CD14-positive monocyte (primary cell): ENCODE results near the gene SLC5A12. TPM values are rescaled to one million over a fixed set of nuclear protein-coding genes. Genes with fewer than 3 reads are reported as not detected.

Experiments
- DNase-seq, 3 donors: peaks; one replicate each; pipeline ENCODE4 v3.0.0-alpha.2; 2011 to 2022
- H2AFZ ChIP-seq: 2 replicates; pipeline ENCODE4 v1.6.0; 2012; ENCODE audit warnings: mild to moderate bottlenecking, low read depth, low read length, inconsistent platforms; ENCODE audit not compliant: insufficient read depth, poor library complexity, severe bottlenecking
- H3K27ac ChIP-seq, 2 donors: 1 replicate in 1 of 2; 2 replicates in 1 of 2; pipeline ENCODE4 v1.5.1; 2012 to 2013; ENCODE audit warnings: low read length in 2 of 2, control low read depth in 1 of 2, inconsistent platforms in 1 of 2, low read depth in 1 of 2, mild to moderate bottlenecking in 1 of 2
- H3K27me3 ChIP-seq, 2 donors: one replicate each; pipeline versions ENCODE4 v1.6.0 to v1.6.1; 2011 to 2013; ENCODE audit warnings: low read length in 2 of 2; ENCODE audit not compliant: control insufficient read depth in 2 of 2, insufficient read depth in 2 of 2
- H3K36me3 ChIP-seq, 2 donors: replicated peaks in 1 of 2; 1 replicate in 1 of 2; 2 replicates in 1 of 2; pipeline versions ENCODE4 v1.5.1 to v1.6.1; 2012 to 2013; ENCODE audit warnings: low read length in 2 of 2, control low read depth in 1 of 2, inconsistent platforms in 1 of 2, mild to moderate bottlenecking in 1 of 2; ENCODE audit not compliant: insufficient read depth in 2 of 2, control insufficient read depth in 1 of 2
- H3K4me1 ChIP-seq, 2 donors: 1 replicate in 1 of 2; 2 replicates in 1 of 2; pipeline versions ENCODE4 v1.5.1 to v1.6.1; 2012 to 2013; ENCODE audit warnings: low read length in 2 of 2, control low read depth in 1 of 2, inconsistent platforms in 1 of 2, mild to moderate bottlenecking in 1 of 2, moderate library complexity in 1 of 2; ENCODE audit not compliant: insufficient read depth in 2 of 2, control insufficient read depth in 1 of 2
- H3K4me2 ChIP-seq: replicated peaks from 2 replicates; pipeline ENCODE3; 2012; ENCODE audit warnings: low read length, moderate library complexity, mild to moderate bottlenecking; ENCODE audit not compliant: poor library complexity, severe bottlenecking; ENCODE audit errors: extremely low read depth
- H3K4me3 ChIP-seq, 3 experiments: fragments of 200-600 bp in 1 of 3; sonication (generic) in 1 of 3; replicated peaks in 1 of 3; 1 replicate in 2 of 3; 2 replicates in 1 of 3; pipeline ENCODE4 v1.5.1; 2011 to 2013; ENCODE audit warnings: low read length in 3 of 3, mild to moderate bottlenecking in 3 of 3, control low read depth in 2 of 3, low read depth in 2 of 3, inconsistent platforms in 1 of 3, moderate library complexity in 1 of 3
- H3K79me2 ChIP-seq: 2 replicates; pipeline ENCODE4 v1.6.0; 2012; ENCODE audit warnings: mild to moderate bottlenecking, control low read depth, inconsistent platforms, low read length, moderate library complexity; ENCODE audit not compliant: insufficient read depth
- H3K9ac ChIP-seq: 2 replicates; pipeline ENCODE4 v1.6.0; 2017; ENCODE audit warnings: low read length, mild to moderate bottlenecking; ENCODE audit not compliant: insufficient read depth, poor library complexity, severe bottlenecking
- H3K9me3 ChIP-seq, 2 donors: replicated peaks in 1 of 2; 1 replicate in 1 of 2; 2 replicates in 1 of 2; pipeline versions ENCODE4 v1.5.1 to v1.6.1; 2012 to 2013; ENCODE audit warnings: low read length in 2 of 2, control low read depth in 1 of 2; ENCODE audit not compliant: control insufficient read depth in 1 of 2, insufficient read depth in 1 of 2
- H4K20me1 ChIP-seq: 2 replicates; pipeline ENCODE4 v1.6.0; 2012; ENCODE audit warnings: mild to moderate bottlenecking, low read length, control low read depth, moderate library complexity; ENCODE audit not compliant: insufficient read depth
- H3K27ac Mint-ChIP-seq, 7 donors: one replicate each; pipeline ENCODE4 v1.8.0; 2020; ENCODE audit warnings: mild to moderate bottlenecking in 7 of 7, mixed read lengths in 7 of 7, moderate library complexity in 6 of 7, inconsistent platforms in 2 of 7
- H3K27me3 Mint-ChIP-seq, 3 donors: one replicate each; pipeline ENCODE4 v1.8.0; 2021 to 2022; ENCODE audit warnings: low read depth in 3 of 3, mild to moderate bottlenecking in 3 of 3, mixed read lengths in 3 of 3, moderate library complexity in 3 of 3, inconsistent platforms in 1 of 3
- H3K36me3 Mint-ChIP-seq, 2 donors: one replicate each; pipeline ENCODE4 v1.8.0; 2020; ENCODE audit warnings: mixed read lengths in 2 of 2, inconsistent platforms in 1 of 2, mild to moderate bottlenecking in 1 of 2
- H3K4me1 Mint-ChIP-seq: one replicate; pipeline ENCODE4 v1.8.0; 2020; ENCODE audit warnings: mild to moderate bottlenecking, mixed read lengths
- H3K4me3 Mint-ChIP-seq, 2 donors: one replicate each; pipeline ENCODE4 v1.8.0; 2020; ENCODE audit warnings: mild to moderate bottlenecking in 2 of 2, mixed read lengths in 2 of 2, moderate library complexity in 1 of 2
- H3K9me3 Mint-ChIP-seq, 7 donors: one replicate each; pipeline ENCODE4 v1.8.0; 2020 to 2022; ENCODE audit warnings: mixed read lengths in 7 of 7, mild to moderate bottlenecking in 6 of 7, moderate library complexity in 6 of 7, inconsistent platforms in 2 of 7
- CTCF ChIP-seq: fragments of 200-600 bp; IDR thresholded peaks from one replicate; pipeline ENCODE4 v1.8.0; 2022; ENCODE audit warnings: antibody characterized with exemption, mild to moderate bottlenecking
- WGBS: methylation state at CpG from one replicate; pipeline ENCODE4 v1.1.5; 2013; ENCODE audit warnings: missing lambda C conversion rate; ENCODE audit not compliant: insufficient coverage; 5-methylcytosine and 5-hydroxymethylcytosine counted together
- intact Hi-C, 2 donors: fragments of 100-400 bp; cut with micrococcal nuclease; formaldehyde crosslinking; loops; one replicate each; pipeline versions ENCODE4 v1.15.0 to v1.15.1; 2023
- polyA plus RNA-seq, 3 donors: library from polyadenylated mRNA; depleted of rRNA in 1 of 3; unstranded in 2 of 3; stranded (reverse) in 1 of 3; fragments of 300-500 nt in 2 of 3; fragments of >200 nt in 1 of 3; fragmentation: Illumina TruSeq in 2 of 3; gene quantifications; 1 replicate in 2 of 3; 2 replicates in 1 of 3; pipeline ENCODE4 v1.2.3, GENCODE V29; 2012 to 2021

SLC5A12 gene
- polyA plus RNA-seq, 3 donors: not detected

DNA sequence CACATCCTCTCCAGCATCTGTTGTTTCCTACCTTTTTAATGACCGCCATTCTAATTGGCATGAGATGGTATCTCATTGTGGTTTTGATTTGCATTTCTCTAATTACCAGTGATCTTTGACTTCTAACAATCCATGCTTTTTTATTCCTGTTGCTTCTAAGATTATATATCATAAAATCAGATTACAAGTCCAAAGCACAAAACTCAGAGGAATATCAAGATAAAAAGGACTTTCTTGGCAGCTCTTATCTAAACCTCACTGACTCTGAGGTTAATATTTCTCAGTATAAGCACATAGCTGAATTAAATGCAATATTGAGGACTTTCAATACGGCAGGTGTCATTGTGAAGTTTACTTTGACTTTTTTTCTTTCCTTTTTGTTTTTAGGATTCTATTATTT, 11.4 kb downstream of the SLC5A12 start:
- no peaks in the 10 kb centered on the region for H3K4me1 ChIP-seq
- H3K36me3 ChIP-seq: no peaks in the 10 kb centered on the region
- Mint-ChIP-seq H3K27me3 (no peaks in the 10 kb centered on the region), H3K4me3 (no peak overlapping the region), H3K36me3 (no peaks in the 10 kb centered on the region), H3K9me3 (no peaks in the 10 kb centered on the region), H3K4me1 (no peaks in the 10 kb centered on the region), H3K27ac (no peak overlapping the region)
- H3K27ac ChIP-seq: no peak overlapping the region
- no peak for TF ChIP-seq CTCF
- no peaks in the 10 kb centered on the region for H3K79me2 ChIP-seq
- no CpG with 5 or more reads among the region's 2 CpGs for WGBS
- DNase-seq: no peak
- no peak overlapping the region for H3K4me2 ChIP-seq
- H3K4me3 ChIP-seq: no peak overlapping the region
- intact Hi-C loops: no loop called here
- H3K27me3 ChIP-seq: no peaks in the 10 kb centered on the region
- no peak overlapping the region for H3K9ac ChIP-seq
- no peaks in the 10 kb centered on the region for H3K9me3 ChIP-seq
- H2AFZ ChIP-seq: no peak overlapping the region
- H4K20me1 ChIP-seq: no peaks in the 10 kb centered on the region

- Histone ChIP-seq H3K27ac (no peak overlapping the region), H3K36me3 (no peaks in the 10 kb centered on the region), H4K20me1 (no peaks in the 10 kb centered on the region), H3K4me3 (no peak overlapping the region), H3K27me3 (no peaks in the 10 kb centered on the region), H3K4me1 (no peaks in the 10 kb centered on the region), H2AFZ (no peak overlapping the region), H3K4me2 (no peak overlapping the region), H3K79me2 (no peaks in the 10 kb centered on the region), H3K9me3 (no peaks in the 10 kb centered on the region), H3K9ac (no peak overlapping the region)
- H3K27me3 Mint-ChIP-seq: no peaks in the 10 kb centered on the region
- no peaks in the 10 kb centered on the region for H3K4me1 Mint-ChIP-seq
- no peak overlapping the region for H3K4me3 Mint-ChIP-seq
- H3K9me3 Mint-ChIP-seq: no peaks in the 10 kb centered on the region
- no peak overlapping the region for H3K27ac Mint-ChIP-seq
- TF ChIP-seq CTCF: no peak
- no peaks in the 10 kb centered on the region for H3K36me3 Mint-ChIP-seq
- no peak for DNase-seq
- WGBS: no CpG with 5 or more reads among the region's 2 CpGs
- intact Hi-C loops: no loop called here
Measured at GRCh38 chr11:26708736-26709456, 13.0 kb downstream of the SLC5A12 start.
